ENCODE data around the gene IFT57. TPM values are rescaled to one million over a fixed set of nuclear protein-coding genes. Genes with fewer than 3 reads are reported as not detected.

Gene IFT57
- total and polyA plus RNA-seq, 9 of the 15 experiments (the other 6 are each of a cell fraction or from before 2014, with no cell fraction given) = 1.5 to 20.1 (median 9.9) TPM

GRCh38 chr3:108150200-108150599 is 72.0 kb downstream of the IFT57 start (continued):
- TF ChIP-seq, protein P1, sequence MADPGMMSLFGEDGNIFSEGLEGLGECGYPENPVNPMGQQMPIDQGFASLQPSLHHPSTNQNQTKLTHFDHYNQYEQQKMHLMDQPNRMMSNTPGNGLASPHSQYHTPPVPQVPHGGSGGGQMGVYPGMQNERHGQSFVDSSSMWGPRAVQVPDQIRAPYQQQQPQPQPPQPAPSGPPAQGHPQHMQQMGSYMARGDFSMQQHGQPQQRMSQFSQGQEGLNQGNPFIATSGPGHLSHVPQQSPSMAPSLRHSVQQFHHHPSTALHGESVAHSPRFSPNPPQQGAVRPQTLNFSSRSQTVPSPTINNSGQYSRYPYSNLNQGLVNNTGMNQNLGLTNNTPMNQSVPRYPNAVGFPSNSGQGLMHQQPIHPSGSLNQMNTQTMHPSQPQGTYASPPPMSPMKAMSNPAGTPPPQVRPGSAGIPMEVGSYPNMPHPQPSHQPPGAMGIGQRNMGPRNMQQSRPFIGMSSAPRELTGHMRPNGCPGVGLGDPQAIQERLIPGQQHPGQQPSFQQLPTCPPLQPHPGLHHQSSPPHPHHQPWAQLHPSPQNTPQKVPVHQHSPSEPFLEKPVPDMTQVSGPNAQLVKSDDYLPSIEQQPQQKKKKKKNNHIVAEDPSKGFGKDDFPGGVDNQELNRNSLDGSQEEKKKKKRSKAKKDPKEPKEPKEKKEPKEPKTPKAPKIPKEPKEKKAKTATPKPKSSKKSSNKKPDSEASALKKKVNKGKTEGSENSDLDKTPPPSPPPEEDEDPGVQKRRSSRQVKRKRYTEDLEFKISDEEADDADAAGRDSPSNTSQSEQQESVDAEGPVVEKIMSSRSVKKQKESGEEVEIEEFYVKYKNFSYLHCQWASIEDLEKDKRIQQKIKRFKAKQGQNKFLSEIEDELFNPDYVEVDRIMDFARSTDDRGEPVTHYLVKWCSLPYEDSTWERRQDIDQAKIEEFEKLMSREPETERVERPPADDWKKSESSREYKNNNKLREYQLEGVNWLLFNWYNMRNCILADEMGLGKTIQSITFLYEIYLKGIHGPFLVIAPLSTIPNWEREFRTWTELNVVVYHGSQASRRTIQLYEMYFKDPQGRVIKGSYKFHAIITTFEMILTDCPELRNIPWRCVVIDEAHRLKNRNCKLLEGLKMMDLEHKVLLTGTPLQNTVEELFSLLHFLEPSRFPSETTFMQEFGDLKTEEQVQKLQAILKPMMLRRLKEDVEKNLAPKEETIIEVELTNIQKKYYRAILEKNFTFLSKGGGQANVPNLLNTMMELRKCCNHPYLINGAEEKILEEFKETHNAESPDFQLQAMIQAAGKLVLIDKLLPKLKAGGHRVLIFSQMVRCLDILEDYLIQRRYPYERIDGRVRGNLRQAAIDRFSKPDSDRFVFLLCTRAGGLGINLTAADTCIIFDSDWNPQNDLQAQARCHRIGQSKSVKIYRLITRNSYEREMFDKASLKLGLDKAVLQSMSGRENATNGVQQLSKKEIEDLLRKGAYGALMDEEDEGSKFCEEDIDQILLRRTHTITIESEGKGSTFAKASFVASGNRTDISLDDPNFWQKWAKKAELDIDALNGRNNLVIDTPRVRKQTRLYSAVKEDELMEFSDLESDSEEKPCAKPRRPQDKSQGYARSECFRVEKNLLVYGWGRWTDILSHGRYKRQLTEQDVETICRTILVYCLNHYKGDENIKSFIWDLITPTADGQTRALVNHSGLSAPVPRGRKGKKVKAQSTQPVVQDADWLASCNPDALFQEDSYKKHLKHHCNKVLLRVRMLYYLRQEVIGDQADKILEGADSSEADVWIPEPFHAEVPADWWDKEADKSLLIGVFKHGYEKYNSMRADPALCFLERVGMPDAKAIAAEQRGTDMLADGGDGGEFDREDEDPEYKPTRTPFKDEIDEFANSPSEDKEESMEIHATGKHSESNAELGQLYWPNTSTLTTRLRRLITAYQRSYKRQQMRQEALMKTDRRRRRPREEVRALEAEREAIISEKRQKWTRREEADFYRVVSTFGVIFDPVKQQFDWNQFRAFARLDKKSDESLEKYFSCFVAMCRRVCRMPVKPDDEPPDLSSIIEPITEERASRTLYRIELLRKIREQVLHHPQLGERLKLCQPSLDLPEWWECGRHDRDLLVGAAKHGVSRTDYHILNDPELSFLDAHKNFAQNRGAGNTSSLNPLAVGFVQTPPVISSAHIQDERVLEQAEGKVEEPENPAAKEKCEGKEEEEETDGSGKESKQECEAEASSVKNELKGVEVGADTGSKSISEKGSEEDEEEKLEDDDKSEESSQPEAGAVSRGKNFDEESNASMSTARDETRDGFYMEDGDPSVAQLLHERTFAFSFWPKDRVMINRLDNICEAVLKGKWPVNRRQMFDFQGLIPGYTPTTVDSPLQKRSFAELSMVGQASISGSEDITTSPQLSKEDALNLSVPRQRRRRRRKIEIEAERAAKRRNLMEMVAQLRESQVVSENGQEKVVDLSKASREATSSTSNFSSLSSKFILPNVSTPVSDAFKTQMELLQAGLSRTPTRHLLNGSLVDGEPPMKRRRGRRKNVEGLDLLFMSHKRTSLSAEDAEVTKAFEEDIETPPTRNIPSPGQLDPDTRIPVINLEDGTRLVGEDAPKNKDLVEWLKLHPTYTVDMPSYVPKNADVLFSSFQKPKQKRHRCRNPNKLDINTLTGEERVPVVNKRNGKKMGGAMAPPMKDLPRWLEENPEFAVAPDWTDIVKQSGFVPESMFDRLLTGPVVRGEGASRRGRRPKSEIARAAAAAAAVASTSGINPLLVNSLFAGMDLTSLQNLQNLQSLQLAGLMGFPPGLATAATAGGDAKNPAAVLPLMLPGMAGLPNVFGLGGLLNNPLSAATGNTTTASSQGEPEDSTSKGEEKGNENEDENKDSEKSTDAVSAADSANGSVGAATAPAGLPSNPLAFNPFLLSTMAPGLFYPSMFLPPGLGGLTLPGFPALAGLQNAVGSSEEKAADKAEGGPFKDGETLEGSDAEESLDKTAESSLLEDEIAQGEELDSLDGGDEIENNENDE (IDR thresholded peaks at IDR 0.05; ENCODE audit: low read depth, low read length) = no peak
- no peak for TF ChIP-seq SMC3 (conservative IDR thresholded peaks at IDR 0.05; ENCODE audit: insufficient read depth, low read depth, low read length)
